K562 (cell line): ENCODE results near the gene SH3D21. TPM values are rescaled to one million over a fixed set of nuclear protein-coding genes. Genes with fewer than 3 reads are reported as not detected.

Source experiments
- ATAC-seq: fragments of 200-7000 bp; cut with Tn5 transposase; 3 replicates; pipeline ENCODE4 v1.9.1; 2020; ENCODE audit warnings: moderate library complexity
- BruUV-seq: library from RNA; stranded (reverse); fragments of 400-500 nt; replicated peaks from 2 replicates; lab custom pipeline; 2021; lab: Mats Ljungman, UMichigan
- CTCF ChIA-PET: fragments of 300-600 bp; formaldehyde crosslinking; extraction: SDS; loops from one replicate; lab custom pipeline; 2021; ENCODE audit warnings: low intra/inter-chr PET ratio; lab: Yijun Ruan, JAX
- POLR2A ChIA-PET: fragments of 300-600, 350-650 bp; sonication (Branson Sonifier 250); formaldehyde crosslinking; extraction: SDS; loops from one replicate; lab custom pipeline; 2021; ENCODE audit warnings: antibody characterized with exemption, inconsistent platforms; lab: Yijun Ruan, JAX
- DNase-seq, 4 experiments: peaks; one replicate each; pipeline versions ENCODE4 v3.0.0 to v3.0.0-alpha.2; 2011 to 2018; ENCODE audit warnings: low spot score in 3 of 4, mixed read lengths in 3 of 4; ENCODE audit errors: extremely low read depth in 1 of 4
- FAIRE-seq: peaks from 2 replicates; lab custom pipeline; 2011; peaks lifted over from hg19 to GRCh38; lab: Jason Lieb, UNC
- H2AFZ ChIP-seq: 2 replicates; pipeline ENCODE4 v1.6.0; 2011; ENCODE audit warnings: low read depth, low read length, control low read depth, inconsistent platforms
- H3K27ac ChIP-seq: fragments of 200-600 bp; 3 replicates; pipeline ENCODE4 v1.8.0; 2011; ENCODE audit warnings: low read depth, mild to moderate bottlenecking, control low read depth, inconsistent platforms, low read length, moderate library complexity, mixed read lengths; ENCODE audit errors: extremely low read depth
- H3K27me3 ChIP-seq, 2 experiments: fragments of 300-600 bp in 1 of 2; 2 replicates in 1 of 2; 3 replicates in 1 of 2; pipeline versions ENCODE4 v1.6.0 to v1.8.0; 2011; ENCODE audit warnings: inconsistent platforms in 2 of 2, low read length in 2 of 2, mild to moderate bottlenecking in 1 of 2, mixed read lengths in 1 of 2, moderate library complexity in 1 of 2; ENCODE audit not compliant: control insufficient read depth in 2 of 2, insufficient read depth in 2 of 2
- H3K36me3 ChIP-seq: fragments of 300-600 bp; 3 replicates; pipeline ENCODE4 v1.8.0; 2011; ENCODE audit warnings: mild to moderate bottlenecking, low read length, inconsistent platforms; ENCODE audit not compliant: control insufficient read depth, insufficient read depth
- H3K4me1 ChIP-seq, 2 experiments: fragments of 200-600 bp in 1 of 2; replicated peaks in 1 of 2; 2 replicates in 1 of 2; 3 replicates in 1 of 2; pipeline versions ENCODE4 v1.5.1 to v1.8.0; 2011; ENCODE audit warnings: inconsistent platforms in 2 of 2, low read length in 2 of 2, mild to moderate bottlenecking in 1 of 2, mixed read lengths in 1 of 2, moderate library complexity in 1 of 2; ENCODE audit not compliant: control insufficient read depth in 2 of 2, insufficient read depth in 2 of 2
- H3K4me2 ChIP-seq: 2 replicates; pipeline ENCODE4 v1.6.1; 2011; ENCODE audit warnings: low read length, control low read depth, inconsistent platforms, mixed read lengths; ENCODE audit not compliant: insufficient read depth
- H3K4me3 ChIP-seq: fragments of 200-600 bp; sonication (generic), shearing (Covaris generic); 2 replicates; pipeline ENCODE4 v1.5.1; 2016; ENCODE audit warnings: control low read depth, inconsistent platforms
- H3K79me2 ChIP-seq: fragments of 200-600 bp; 3 replicates; pipeline ENCODE4 v1.8.0; 2011; ENCODE audit warnings: low read length, inconsistent platforms; ENCODE audit not compliant: control insufficient read depth, insufficient read depth
- H3K9ac ChIP-seq, 2 experiments: 2 replicates each; pipeline versions ENCODE4 v1.6.0 to v1.6.1; 2011; ENCODE audit warnings: low read depth in 2 of 2, low read length in 2 of 2, control low read depth in 1 of 2, inconsistent platforms in 1 of 2, mild to moderate bottlenecking in 1 of 2, mixed read lengths in 1 of 2; ENCODE audit not compliant: insufficient read depth in 1 of 2
- H3K9me1 ChIP-seq: one replicate; pipeline ENCODE4 v1.6.0; 2011; ENCODE audit warnings: inconsistent platforms, mild to moderate bottlenecking, low read length, moderate library complexity; ENCODE audit not compliant: control insufficient read depth, insufficient read depth
- H3K9me3 ChIP-seq: replicated peaks from 2 replicates; pipeline ENCODE4 v1.5.1; 2011; ENCODE audit warnings: low read depth, low read length, inconsistent platforms; ENCODE audit not compliant: control insufficient read depth, insufficient read depth
- H4K20me1 ChIP-seq: replicated peaks from 2 replicates; pipeline ENCODE4 v1.6.1; 2011; ENCODE audit warnings: low read length, inconsistent platforms, mixed read lengths; ENCODE audit not compliant: control insufficient read depth, insufficient read depth
- ATF3 ChIP-seq, 2 experiments: fragments of 450-650 bp in 1 of 2; sonication (generic) in 1 of 2; formaldehyde crosslinking in 1 of 2; IDR thresholded peaks in 1 of 2; conservative IDR thresholded peaks in 1 of 2; 2 replicates each; pipeline versions ENCODE4 v1.6.1 to v1.8.1; 2016 to 2023; ENCODE audit warnings: mild to moderate bottlenecking in 2 of 2, moderate library complexity in 2 of 2, inconsistent platforms in 1 of 2, missing genetic modification reagents in 1 of 2
- CEBPB ChIP-seq: fragments of 450-650 bp; IDR thresholded peaks from 2 replicates; pipeline ENCODE4 v1.6.1; 2016; ENCODE audit warnings: missing genetic modification characterization, missing compliant biosample characterization
- CEBPG ChIP-seq, 3 experiments: fragments of 200-800 bp in 1 of 3; sonication (Bioruptor generic) in 1 of 3; sonication (generic) in 1 of 3; formaldehyde crosslinking in 1 of 3; IDR thresholded peaks in 2 of 3; conservative IDR thresholded peaks in 1 of 3; 2 replicates each; pipeline versions ENCODE4 v1.6.1 to v1.8.0; 2016 to 2022; ENCODE audit warnings: missing compliant biosample characterization in 2 of 3, missing genetic modification characterization in 2 of 3, mild to moderate bottlenecking in 1 of 3, missing genetic modification reagents in 1 of 3
- ZNF561 ChIP-seq: fragments of 450-650 bp; formaldehyde crosslinking; conservative IDR thresholded peaks from 2 replicates; pipeline ENCODE4 v1.4.0; 2020; ENCODE audit warnings: mild to moderate bottlenecking, moderate library complexity
- WGBS: fragments of 100-300 bp; shearing (Covaris generic); methylation state at CpG from one replicate; pipeline ENCODE4 v1.1.6; 2016; ENCODE audit warnings: low coverage, mixed read lengths; ENCODE audit not compliant: insufficient coverage; ENCODE audit errors: missing lambda C conversion rate; 5-methylcytosine and 5-hydroxymethylcytosine counted together
- in situ Hi-C: fragments of 300-500 bp; cut with MboI; formaldehyde crosslinking; loops from 4 replicates; pipeline ENCODE4 v1.15.0; 2018; ENCODE audit warnings: inconsistent platforms, mixed read lengths
- intact Hi-C: fragments of 100-400 bp; cut with micrococcal nuclease; formaldehyde crosslinking; loops from 2 replicates; pipeline ENCODE4 v1.14.2; 2022
- polyA plus RNA-seq, 8 experiments: library from polyadenylated mRNA; depleted of rRNA in 4 of 8; stranded (reverse) in 5 of 8; unstranded in 3 of 8; fragments of >200 nt; fragmentation: Nextera tagmentation in 2 of 8; fragmentation: Illumina TruSeq in 1 of 8; extraction: Ambion mirVana in 2 of 8; extraction: Trizol in 1 of 8; gene quantifications; 2 replicates each; pipeline versions ENCODE4 v1.2.1 to v1.2.3, GENCODE V29; 2011 to 2014; ENCODE audit warnings: inconsistent platforms in 1 of 8, missing spikeins in 1 of 8
- total RNA-seq, 7 experiments: library from RNA; depleted of rRNA in 6 of 7; stranded (reverse); fragments of >200 nt in 6 of 7; fragmentation: Illumina TruSeq in 2 of 7; extraction: Trizol in 2 of 7; gene quantifications; 2 replicates each; pipeline versions ENCODE4 v1.2.1 to v1.2.3, GENCODE V29; 2011 to 2021; ENCODE audit warnings: low replicate concordance in 1 of 7

Gene SH3D21
- total and polyA plus RNA-seq, 9 of the 15 experiments (the other 6 are each of a cell fraction or from before 2014, with no cell fraction given): 0.01 to 4.7 (median 1.8) TPM

- H3K79me2 ChIP-seq: no peaks in the 10 kb centered on the region
- H3K9me1 ChIP-seq: no peaks in the 10 kb centered on the region
- 95% methylated on average over 5 of the region's 5 CpGs for WGBS
- ChIA-PET POLR2A (interaction anchor here (1.1 kb wide), 1 partner anchor 164 kb away, joined by 3 read pairs; no protein-coding TSS in a partner anchor), CTCF (no interaction called here)
- H3K9ac ChIP-seq: peak overlapping the region in 1 of 2 experiments; percentile 30; a peak in 1 of 4 replicates
- no peak for FAIRE-seq
- in situ Hi-C loops: no loop called here
- no peak overlapping the region for H3K4me2 ChIP-seq
- no peaks in the 10 kb centered on the region; a peak in 1 of 5 replicates for H3K4me1 ChIP-seq
- H3K36me3 ChIP-seq: peaks cover 95% of the 10 kb centered on the region
- TF ChIP-seq ZNF561: no peak
- peak; percentile 36 for TF ChIP-seq ATF3 (IDR thresholded peaks at IDR 0.05)
- no peak for TF ChIP-seq ATF3 (CRISPR knock-in tag; conservative IDR thresholded peaks at IDR 0.05)
- peak; percentile 45; the same call in 1 of the 2 replicates for TF ChIP-seq CEBPG (CRISPR knock-in tag; IDR thresholded peaks at IDR 0.05)
- TF ChIP-seq CEBPG (tag; conservative IDR thresholded peaks at IDR 0.05 in 1 of 2, IDR thresholded peaks at IDR 0.05 in 1 of 2): no peak
- TF ChIP-seq CEBPB (tag): peak; percentile 49; the same call in 1 of the 2 replicates
- H3K27me3 ChIP-seq: no peaks in the 10 kb centered on the region
- no peak overlapping the region for H2AFZ ChIP-seq
- intact Hi-C loops: no loop called here
- no peaks in the 10 kb centered on the region for H3K9me3 ChIP-seq
- no TSS peak for BruUV-seq
- no peak overlapping the region for H3K27ac ChIP-seq
- DNase-seq: no peak
- peaks cover 4% of the 10 kb centered on the region; the same call in 1 of the 2 replicates for H4K20me1 ChIP-seq
- no peak overlapping the region for H3K4me3 ChIP-seq
- no peak for ATAC-seq
Observed at GRCh38 chr1:36298640-36299039, 7.5 kb upstream of the SH3D21 start.
